BLaER1 (cell line): ENCODE data around the gene ING5.
A peak's percentile ranks its signal among the peaks of the same experiment; 100 is the strongest.

Experiments
- H3K27ac ChIP-seq: shearing (Covaris generic); formaldehyde crosslinking; 2 replicates; pipeline ENCODE4 v1.8.1; 2022
- H3K27me3 ChIP-seq: shearing (Covaris generic); formaldehyde crosslinking; 2 replicates; pipeline ENCODE4 v1.8.1; 2022
- H3K36me3 ChIP-seq: shearing (Covaris generic); formaldehyde crosslinking; 2 replicates; pipeline ENCODE4 v1.8.1; 2022
- H3K4me1 ChIP-seq: shearing (Covaris generic); formaldehyde crosslinking; 2 replicates; pipeline ENCODE4 v1.8.1; 2022
- H3K4me2 ChIP-seq: shearing (Covaris generic); formaldehyde crosslinking; 2 replicates; pipeline ENCODE4 v1.8.1; 2022
- H3K4me3 ChIP-seq: shearing (Covaris generic); formaldehyde crosslinking; 2 replicates; pipeline ENCODE4 v1.8.1; 2022
- H3K9ac ChIP-seq: shearing (Covaris generic); formaldehyde crosslinking; 2 replicates; pipeline ENCODE4 v1.8.1; 2022
- H3K9me3 ChIP-seq: shearing (Covaris generic); formaldehyde crosslinking; 2 replicates; pipeline ENCODE4 v1.8.1; 2022
- H4K20me1 ChIP-seq: shearing (Covaris generic); formaldehyde crosslinking; 2 replicates; pipeline ENCODE4 v1.8.1; 2022
- Cebpa-rat ChIP-seq: shearing (Covaris generic); IDR thresholded peaks from 2 replicates; pipeline ENCODE4 v1.8.1; 2022

ING5 gene

DNA sequence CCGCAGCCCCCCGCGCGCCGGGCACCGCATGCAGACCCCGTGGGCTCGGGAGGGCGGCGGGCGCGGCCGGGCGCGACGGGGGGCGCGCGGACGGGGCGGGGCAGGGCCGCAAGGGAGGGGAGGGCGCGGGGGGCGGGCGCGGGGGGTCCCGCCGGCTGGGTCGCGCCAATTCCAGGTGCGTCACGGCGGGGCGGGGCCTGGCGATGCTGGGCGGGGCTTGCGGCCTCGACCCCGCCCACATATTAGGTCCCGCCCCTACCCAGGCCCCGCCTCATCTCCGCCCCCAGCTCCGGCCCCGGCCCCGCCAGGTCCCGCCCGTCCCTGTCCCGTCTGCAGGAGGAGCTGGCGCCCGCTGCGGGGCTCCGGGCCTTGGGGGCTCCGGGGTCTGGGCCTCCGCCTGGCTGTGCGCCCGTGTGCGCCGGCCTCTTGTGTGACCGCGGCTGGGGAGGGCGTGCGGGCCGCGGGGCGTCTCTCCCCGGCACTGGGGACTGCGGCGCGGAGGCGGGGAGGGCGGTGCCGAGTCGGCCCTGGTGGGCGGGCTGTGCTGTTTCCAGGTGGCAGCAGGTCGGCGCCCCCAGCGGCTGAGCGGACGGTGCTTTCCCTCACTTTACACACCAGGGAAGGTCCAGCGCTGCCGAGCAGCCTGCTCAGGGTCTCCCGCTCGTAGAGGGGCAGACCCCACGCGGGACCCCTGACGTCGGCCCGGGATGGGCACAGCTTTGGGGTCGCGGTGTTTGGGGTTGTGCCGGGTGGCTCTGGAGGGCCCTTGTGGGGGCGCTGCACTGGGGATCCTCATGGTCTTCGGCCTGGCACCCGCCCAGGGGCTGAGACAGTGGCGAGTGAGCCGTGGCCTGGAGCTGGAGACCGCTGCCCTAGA, 554 bp downstream of the ING5 start:
- peaks cover 38% of the 10 kb centered on the region for H3K36me3 ChIP-seq
- H4K20me1 ChIP-seq = peaks cover 15% of the 10 kb centered on the region
- H3K27me3 ChIP-seq = no peaks in the 10 kb centered on the region
- no peak for TF ChIP-seq Cebpa-rat
- peak overlapping the region; percentile 99 for H3K4me2 ChIP-seq
- peaks cover 45% of the 10 kb centered on the region for H3K4me1 ChIP-seq
- H3K27ac ChIP-seq = peak overlapping the region; percentile 95
- H3K9me3 ChIP-seq = peaks cover 20% of the 10 kb centered on the region
- H3K9ac ChIP-seq = peak overlapping the region; percentile 91
- peak overlapping the region; percentile 71 for H3K4me3 ChIP-seq

DNA sequence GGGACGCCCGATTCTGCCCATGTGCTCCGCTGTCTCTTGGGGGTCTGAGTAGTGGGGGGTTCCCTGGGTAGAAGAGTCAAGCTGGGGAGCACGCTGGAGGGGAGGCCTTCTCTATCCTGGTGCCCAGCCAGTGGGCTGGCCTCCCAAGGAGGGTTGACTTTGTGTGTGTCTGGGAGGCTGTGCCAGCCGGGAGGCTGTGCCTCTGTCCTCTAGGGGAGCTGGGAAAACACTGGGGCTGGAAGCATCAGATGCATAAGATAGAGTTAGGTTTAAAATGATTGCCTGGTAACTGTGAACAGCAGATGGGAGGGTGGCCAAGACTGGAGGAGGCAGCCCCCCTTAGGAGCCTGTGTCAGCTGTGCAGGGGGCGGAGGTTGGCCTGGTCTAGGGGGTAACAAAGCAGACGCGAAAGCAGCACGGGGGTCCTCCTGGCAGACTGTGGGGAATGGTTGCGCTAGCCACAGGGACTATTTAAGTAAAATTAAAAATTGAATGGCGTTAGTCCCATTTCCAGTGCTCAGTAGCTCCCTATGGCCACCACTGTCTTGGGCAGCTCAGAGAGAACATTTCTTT, 1.3 kb downstream of the ING5 start:
- Histone ChIP-seq H3K27me3 (no peaks in the 10 kb centered on the region), H4K20me1 (peaks cover 15% of the 10 kb centered on the region), H3K4me3 (peak overlapping the region; percentile 71), H3K9ac (peak overlapping the region; percentile 86), H3K9me3 (peaks cover 22% of the 10 kb centered on the region), H3K36me3 (peaks cover 45% of the 10 kb centered on the region), H3K27ac (peak overlapping the region; percentile 82), H3K4me2 (peak overlapping the region; percentile 99), H3K4me1 (peaks cover 45% of the 10 kb centered on the region)
- TF ChIP-seq Cebpa-rat = no peak

DNA sequence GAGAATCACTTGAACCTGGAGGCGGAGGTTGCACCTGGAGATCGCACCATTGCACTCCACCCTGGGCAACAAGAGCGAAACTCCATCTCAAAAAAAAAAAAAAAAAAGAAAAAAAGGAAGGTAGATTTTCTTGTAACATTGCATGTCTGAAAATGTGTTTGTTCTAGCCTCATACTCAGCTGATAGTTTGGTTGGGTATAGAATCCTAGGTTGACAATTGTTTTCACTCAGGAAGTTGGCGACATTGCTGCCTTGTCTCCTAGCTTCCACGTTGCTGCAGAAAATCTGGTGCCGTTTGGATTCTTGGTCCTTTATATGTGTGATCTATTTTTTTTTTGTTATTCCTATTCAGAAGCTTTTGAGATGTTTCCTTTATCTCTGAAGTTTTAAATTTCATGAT, 4.7 kb downstream of the ING5 start:
- Histone ChIP-seq H4K20me1 (peaks cover 15% of the 10 kb centered on the region), H3K9me3 (peaks cover 22% of the 10 kb centered on the region), H3K36me3 (peaks cover 79% of the 10 kb centered on the region), H3K9ac (no peak overlapping the region), H3K27ac (no peak overlapping the region), H3K4me3 (no peak overlapping the region), H3K4me2 (no peak overlapping the region), H3K4me1 (peaks cover 19% of the 10 kb centered on the region), H3K27me3 (no peaks in the 10 kb centered on the region)
- TF ChIP-seq Cebpa-rat = no peak

DNA sequence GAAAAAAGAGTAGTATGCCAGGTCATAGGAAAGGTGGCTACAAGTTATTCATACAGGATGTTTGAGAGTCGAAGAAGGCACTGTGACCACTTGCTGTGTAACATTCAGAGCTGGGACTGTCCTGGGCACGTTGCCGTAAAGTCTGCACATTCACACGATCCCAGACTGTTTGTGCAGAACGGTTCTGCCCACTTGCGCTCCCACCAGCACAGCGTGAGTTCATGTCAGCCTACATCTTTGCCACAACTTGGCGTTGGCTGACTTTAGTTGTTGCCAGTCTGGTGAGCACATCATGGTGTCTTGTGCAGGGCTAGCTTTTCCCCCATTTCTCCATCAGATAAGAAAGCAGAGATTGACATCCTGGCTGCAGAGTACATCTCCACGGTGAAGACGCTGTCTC, 7.0 kb downstream of the ING5 start:
- peaks cover 6% of the 10 kb centered on the region for H3K4me1 ChIP-seq
- H3K9ac ChIP-seq = no peak overlapping the region
- no peaks in the 10 kb centered on the region for H3K27me3 ChIP-seq
- peaks cover 28% of the 10 kb centered on the region for H3K9me3 ChIP-seq
- no peak overlapping the region for H3K27ac ChIP-seq
- peaks cover 100% of the 10 kb centered on the region for H3K36me3 ChIP-seq
- no peak overlapping the region for H3K4me3 ChIP-seq
- no peak for TF ChIP-seq Cebpa-rat
- peaks cover under 1% of the 10 kb centered on the region; the same call in 1 of the 2 replicates for H4K20me1 ChIP-seq
- H3K4me2 ChIP-seq = no peak overlapping the region

DNA sequence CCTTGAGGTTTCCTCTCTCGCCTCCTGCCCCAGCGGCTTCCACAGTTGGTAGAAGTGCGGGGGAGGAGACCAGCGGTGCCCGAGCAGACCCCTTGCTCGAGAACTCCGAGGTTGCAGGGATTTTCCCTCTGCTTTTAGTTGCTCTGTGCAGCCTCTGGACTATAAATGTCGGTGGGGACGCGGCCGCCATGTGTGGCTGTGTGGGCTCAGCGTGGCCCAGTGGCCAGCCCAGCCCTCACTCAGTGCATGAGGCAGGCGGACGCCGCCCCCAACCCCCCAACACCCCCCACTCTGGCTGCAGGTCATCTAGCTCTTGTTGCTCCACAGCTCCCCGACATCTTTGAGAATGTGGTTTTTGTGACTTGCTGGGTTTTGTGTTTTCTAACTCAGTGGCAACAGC, 17.3 kb downstream of the ING5 start:
- Histone ChIP-seq H3K4me3 (peak overlapping the region; percentile 44), H3K36me3 (peaks cover 80% of the 10 kb centered on the region), H4K20me1 (no peaks in the 10 kb centered on the region; the same call in none of the 2 replicates), H3K27me3 (no peaks in the 10 kb centered on the region), H3K27ac (peak overlapping the region; percentile 83), H3K4me1 (peaks cover 48% of the 10 kb centered on the region), H3K9ac (peak overlapping the region; percentile 68), H3K4me2 (peak overlapping the region; percentile 93), H3K9me3 (peaks cover 28% of the 10 kb centered on the region)
- TF ChIP-seq Cebpa-rat = no peak

DNA sequence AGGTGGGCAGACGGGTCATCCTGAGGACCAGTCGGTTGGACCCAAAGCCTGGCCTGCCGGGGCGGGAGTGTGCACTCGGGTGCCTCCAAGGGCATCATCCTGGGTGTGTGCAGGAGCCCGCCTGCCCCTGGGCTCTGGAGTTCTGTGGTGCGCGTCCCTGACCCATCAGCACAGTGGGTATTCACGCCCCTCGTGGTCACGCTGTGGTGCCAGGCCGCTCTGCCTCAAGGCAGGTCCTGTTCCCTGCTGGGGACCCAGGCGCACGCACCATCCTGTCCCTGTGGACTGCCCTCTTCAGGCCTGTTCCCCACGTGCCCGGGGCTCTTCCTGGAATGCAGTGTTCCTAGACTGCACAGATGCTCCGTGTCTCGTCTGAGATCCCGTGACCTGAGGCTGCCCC, 18.3 kb downstream of the ING5 start:
- Histone ChIP-seq H3K4me1 (peaks cover 58% of the 10 kb centered on the region), H4K20me1 (no peaks in the 10 kb centered on the region; the same call in none of the 2 replicates), H3K4me2 (peak overlapping the region; percentile 93), H3K36me3 (peaks cover 80% of the 10 kb centered on the region), H3K9ac (peak overlapping the region; percentile 68; the same call in 1 of the 2 replicates), H3K9me3 (peaks cover 27% of the 10 kb centered on the region), H3K27me3 (no peaks in the 10 kb centered on the region), H3K4me3 (peak overlapping the region; percentile 44; the same call in 1 of the 2 replicates), H3K27ac (peak overlapping the region; percentile 83)
- TF ChIP-seq Cebpa-rat = no peak

DNA sequence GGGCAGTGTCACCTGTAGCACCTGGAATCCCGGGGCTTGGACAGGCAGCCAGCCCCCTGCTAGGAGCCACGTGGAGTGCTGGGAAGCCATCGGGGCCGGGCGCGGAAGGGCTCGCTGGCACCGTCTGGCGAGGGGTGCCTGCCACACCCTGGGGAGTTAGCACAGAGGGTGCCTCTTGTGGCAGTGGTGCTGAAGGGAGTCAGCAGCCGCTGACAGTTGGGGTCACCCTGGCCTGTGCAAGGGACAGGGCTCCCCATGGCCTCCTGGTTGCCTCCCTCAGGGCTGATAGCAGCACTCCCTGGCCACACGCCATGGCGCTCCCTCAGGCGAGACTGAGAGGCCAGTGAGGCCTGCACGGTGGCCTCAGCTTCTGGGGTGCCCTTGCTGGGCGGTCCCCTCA, 18.7 kb downstream of the ING5 start:
- Histone ChIP-seq H3K4me3 (no peak overlapping the region), H3K27ac (peak overlapping the region; percentile 83), H3K4me1 (peaks cover 62% of the 10 kb centered on the region), H3K9ac (peak overlapping the region; percentile 68; the same call in 1 of the 2 replicates), H3K4me2 (peak overlapping the region; percentile 93), H3K36me3 (peaks cover 79% of the 10 kb centered on the region), H3K27me3 (no peaks in the 10 kb centered on the region), H3K9me3 (peaks cover 27% of the 10 kb centered on the region), H4K20me1 (no peaks in the 10 kb centered on the region; the same call in none of the 2 replicates)
- no peak for TF ChIP-seq Cebpa-rat

DNA sequence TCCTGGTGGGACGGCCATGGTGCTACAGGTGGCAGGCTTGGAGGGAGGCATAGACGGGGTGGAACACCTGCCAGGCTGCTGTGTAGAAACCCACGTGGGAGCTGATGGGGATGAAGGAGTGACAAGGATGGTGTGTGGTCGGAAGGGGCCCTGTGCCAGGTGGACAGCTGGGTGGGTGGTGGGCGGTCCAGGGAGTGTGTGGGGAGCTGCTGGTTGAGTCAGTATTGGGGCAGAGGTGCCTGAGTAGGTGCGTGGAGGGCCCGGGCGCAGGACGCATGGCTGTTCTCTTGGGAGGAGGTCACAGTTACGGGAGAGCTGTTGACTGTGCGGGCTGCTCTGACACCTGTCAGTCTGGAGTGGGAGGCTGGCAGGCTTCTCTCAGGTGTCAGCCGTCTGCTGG, 20.0 kb downstream of the ING5 start:
- no peak overlapping the region for H3K4me2 ChIP-seq
- H3K27me3 ChIP-seq = no peaks in the 10 kb centered on the region
- no peak overlapping the region for H3K27ac ChIP-seq
- TF ChIP-seq Cebpa-rat = no peak
- no peak overlapping the region for H3K9ac ChIP-seq
- peaks cover 75% of the 10 kb centered on the region for H3K4me1 ChIP-seq
- peaks cover 27% of the 10 kb centered on the region for H3K9me3 ChIP-seq
- no peaks in the 10 kb centered on the region; the same call in none of the 2 replicates for H4K20me1 ChIP-seq
- peaks cover 67% of the 10 kb centered on the region for H3K36me3 ChIP-seq
- no peak overlapping the region for H3K4me3 ChIP-seq

DNA sequence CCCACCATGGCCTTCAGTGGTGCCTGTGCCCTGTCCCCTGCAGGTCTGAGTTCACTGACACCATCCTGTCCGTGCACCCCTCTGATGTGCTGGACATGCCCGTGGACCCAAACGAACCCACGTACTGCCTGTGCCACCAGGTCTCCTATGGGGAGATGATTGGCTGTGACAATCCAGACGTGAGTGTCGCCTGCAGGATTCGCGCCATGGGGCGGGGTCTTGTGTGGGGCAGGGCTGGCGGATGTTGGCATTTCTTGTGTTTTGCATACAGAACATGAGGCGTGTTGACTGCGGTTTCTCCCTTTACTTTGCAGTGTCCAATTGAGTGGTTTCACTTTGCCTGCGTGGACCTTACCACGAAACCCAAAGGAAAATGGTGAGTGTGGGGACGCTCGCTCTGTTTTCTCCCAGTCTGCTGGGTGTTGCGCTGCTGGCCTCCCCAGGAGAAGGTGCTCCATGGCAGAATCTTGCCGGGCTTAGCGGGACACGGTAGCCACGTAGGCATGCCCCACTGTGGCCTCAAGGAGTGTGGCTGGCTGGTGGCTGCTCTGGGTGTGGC, 21.1 kb downstream of the ING5 start:
- Histone ChIP-seq H3K9me3 (peaks cover 27% of the 10 kb centered on the region), H3K36me3 (peaks cover 63% of the 10 kb centered on the region), H3K27me3 (no peaks in the 10 kb centered on the region), H3K4me3 (no peak overlapping the region), H4K20me1 (no peaks in the 10 kb centered on the region; the same call in none of the 2 replicates), H3K4me1 (peaks cover 80% of the 10 kb centered on the region), H3K9ac (no peak overlapping the region), H3K27ac (no peak overlapping the region), H3K4me2 (no peak overlapping the region)
- TF ChIP-seq Cebpa-rat = no peak
